ENCODE results near the gene SERPINB10.

DNA sequence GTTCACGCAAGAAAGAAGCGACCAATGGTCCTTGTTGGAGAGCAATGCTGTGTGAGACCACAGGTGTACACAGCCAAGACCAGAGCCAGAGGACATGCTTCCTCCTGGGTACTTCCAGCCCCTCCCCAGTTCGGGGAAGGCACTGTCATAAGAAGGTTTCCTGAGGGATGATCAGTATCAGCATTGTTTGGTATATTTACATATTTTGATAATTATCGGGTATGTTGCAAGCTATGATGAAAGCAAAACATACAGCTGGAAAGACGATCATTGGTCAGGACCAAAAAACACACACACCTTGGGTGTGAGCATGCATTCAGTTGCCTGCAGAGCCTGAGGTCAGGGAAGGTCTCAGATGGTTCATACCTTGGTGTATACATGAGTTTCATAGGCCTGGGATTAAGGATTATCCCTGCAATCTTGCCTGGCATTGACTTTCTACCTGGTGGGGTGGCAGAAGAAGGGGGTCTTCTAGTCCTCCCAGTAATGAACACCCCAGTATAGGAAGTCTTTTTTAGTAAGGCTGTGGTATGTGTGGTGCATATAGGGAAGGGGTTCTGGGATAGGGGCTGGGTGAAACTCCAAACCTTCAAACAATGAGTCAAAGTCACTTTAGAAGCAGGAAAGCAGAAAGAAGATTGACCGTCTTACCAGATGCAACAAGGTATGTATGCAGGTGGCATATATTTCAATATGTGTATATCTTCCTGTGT is 17.4 kb upstream of the SERPINB10 start:
- no peak for TF ChIP-seq GLIS3 (CRISPR knock-in tag; IDR thresholded peaks at IDR 0.05)
- no peak for TF ChIP-seq OSR1 (CRISPR knock-in tag; IDR thresholded peaks at IDR 0.05)
- no peak for TF ChIP-seq RARB (CRISPR knock-in tag; IDR thresholded peaks at IDR 0.05)
- no peak for TF ChIP-seq ZC3H10 (CRISPR knock-in tag; IDR thresholded peaks at IDR 0.05)
- TF ChIP-seq TCF4 (CRISPR knock-in tag; IDR thresholded peaks at IDR 0.05; ENCODE audit: borderline replicate concordance) = no peak
- TF ChIP-seq TOX (CRISPR knock-in tag; IDR thresholded peaks at IDR 0.05; ENCODE audit: borderline replicate concordance) = no peak
- no peak for TF ChIP-seq ZNF70 (CRISPR knock-in tag; IDR thresholded peaks at IDR 0.05)
- TF ChIP-seq ZNF565 (CRISPR knock-in tag; conservative IDR thresholded peaks at IDR 0.05; ENCODE audit: low read depth) = no peak
- TF ChIP-seq, protein P1, sequence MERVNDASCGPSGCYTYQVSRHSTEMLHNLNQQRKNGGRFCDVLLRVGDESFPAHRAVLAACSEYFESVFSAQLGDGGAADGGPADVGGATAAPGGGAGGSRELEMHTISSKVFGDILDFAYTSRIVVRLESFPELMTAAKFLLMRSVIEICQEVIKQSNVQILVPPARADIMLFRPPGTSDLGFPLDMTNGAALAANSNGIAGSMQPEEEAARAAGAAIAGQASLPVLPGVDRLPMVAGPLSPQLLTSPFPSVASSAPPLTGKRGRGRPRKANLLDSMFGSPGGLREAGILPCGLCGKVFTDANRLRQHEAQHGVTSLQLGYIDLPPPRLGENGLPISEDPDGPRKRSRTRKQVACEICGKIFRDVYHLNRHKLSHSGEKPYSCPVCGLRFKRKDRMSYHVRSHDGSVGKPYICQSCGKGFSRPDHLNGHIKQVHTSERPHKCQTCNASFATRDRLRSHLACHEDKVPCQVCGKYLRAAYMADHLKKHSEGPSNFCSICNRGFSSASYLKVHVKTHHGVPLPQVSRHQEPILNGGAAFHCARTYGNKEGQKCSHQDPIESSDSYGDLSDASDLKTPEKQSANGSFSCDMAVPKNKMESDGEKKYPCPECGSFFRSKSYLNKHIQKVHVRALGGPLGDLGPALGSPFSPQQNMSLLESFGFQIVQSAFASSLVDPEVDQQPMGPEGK (CRISPR knock-in tag; IDR thresholded peaks at IDR 0.05; ENCODE audit: borderline replicate concordance) = no peak
- no peak for TF ChIP-seq PPARA (CRISPR knock-in tag; IDR thresholded peaks at IDR 0.05; ENCODE audit: borderline replicate concordance)
- TF ChIP-seq CSDC2 (CRISPR knock-in tag; IDR thresholded peaks at IDR 0.05) = no peak
- no peak for TF ChIP-seq ZFP3 (CRISPR knock-in tag; IDR thresholded peaks at IDR 0.05)
- no peak for TF ChIP-seq CREB5 (CRISPR knock-in tag; IDR thresholded peaks at IDR 0.05; ENCODE audit: low read depth)

Data from SK-N-SH treated with all-trans-retinoic acid at 6 μM for 48 hours (cell line).